KG1 (cell line): Measurements from ENCODE around the gene OR2B2.

Experiments used
- DNase-seq: peaks from one replicate; lab custom pipeline; 2025; lab: John Stamatoyannopoulos, UW

The OR2B2 gene

GRCh38 chr6:27893059-27893835, 18.9 kb downstream of the OR2B2 start:
- DNase-seq, result peak; percentile 94

- no peak for DNase-seq
These were observed 19.5 kb downstream of the OR2B2 start for GRCh38 chr6:27892649-27893058.

DNA sequence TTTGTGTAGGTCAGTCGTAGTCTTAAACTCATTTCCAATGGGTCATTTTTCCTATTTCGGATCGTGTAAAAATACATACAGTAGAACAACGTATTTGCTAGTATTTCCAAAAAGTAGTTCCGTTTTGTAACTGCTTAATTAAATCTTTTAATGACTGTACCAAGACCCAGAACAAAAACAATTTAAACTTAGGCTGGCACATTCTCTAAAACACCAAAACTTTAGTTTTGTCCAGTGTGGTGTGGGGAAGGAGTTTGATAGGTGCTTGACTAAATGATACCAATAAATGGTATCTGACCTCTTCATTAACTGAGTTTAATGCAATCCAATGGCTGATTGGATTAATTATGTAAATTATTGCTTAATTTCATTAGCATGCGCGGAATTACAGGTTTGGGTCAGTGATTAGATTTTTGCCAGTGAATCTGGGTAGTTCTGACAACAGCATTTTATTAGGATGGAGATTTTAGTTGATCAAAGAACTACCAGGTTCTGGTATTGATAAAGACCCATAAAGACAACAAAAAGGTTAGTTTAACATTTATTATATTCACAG, 20.8 kb downstream of the OR2B2 start:
- DNase-seq, result no peak

DNA sequence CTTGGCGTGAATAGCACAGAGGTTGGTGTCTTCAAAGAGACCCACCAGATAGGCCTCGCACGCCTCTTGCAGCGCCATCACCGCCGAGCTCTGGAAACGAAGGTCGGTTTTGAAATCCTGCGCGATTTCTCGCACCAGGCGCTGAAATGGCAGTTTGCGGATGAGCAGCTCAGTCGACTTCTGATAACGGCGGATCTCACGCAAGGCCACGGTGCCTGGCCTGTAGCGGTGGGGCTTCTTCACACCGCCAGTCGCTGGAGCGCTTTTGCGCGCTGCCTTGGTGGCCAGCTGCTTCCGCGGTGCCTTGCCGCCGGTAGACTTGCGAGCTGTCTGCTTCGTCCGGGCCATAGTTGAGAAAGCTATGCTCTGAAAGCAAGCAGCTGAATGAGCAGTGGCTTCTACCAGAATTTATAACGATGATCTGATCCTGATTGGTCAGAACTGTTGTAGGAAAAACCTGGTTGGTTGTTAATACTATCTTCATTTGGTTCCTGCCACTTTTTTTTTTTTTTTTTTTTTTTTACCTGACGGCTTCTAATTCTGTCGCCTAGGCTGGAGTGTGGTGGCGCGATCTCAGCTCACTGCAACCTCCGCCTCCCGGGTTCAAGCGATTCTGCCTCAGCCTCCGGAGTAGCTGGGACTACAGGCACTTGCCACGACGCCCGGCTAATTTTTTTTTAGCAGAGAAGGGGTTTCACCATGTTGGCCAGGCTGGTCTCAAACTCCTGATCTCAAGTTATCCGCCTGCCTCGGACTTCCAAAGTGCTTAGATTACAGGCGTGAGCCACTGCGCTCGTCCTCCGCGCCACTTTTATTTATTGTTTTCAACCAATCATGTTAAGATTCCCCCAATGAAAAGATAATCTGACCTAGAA, 21.5 kb downstream of the OR2B2 start:
- no peak for DNase-seq

GRCh38 chr6:27889628-27890444, 22.4 kb downstream of the OR2B2 start:
- DNase-seq, result no peak

- no peak for DNase-seq
These were observed 22.9 kb downstream of the OR2B2 start for GRCh38 chr6:27889275-27889627.

GRCh38 chr6:27888566-27888965, 23.6 kb downstream of the OR2B2 start:
- DNase-seq, result no peak

DNA sequence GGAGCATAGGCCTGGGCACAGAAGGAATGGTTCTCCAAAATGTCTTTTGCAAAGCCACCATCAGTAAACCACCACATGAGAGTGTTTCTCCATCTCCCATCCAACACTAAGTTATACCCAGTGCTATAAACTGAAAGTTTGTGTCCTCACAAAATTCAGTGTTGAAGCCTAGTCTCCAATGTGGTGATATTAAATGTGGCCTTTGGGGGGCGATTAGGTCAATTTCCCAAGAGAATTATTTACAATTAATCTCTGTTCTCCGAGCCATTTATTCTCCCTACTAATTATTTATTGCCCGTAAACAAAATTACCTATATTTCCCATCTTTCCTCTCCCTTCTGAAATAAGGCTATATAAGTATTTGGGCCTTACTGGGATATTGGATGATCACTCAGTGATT, 26.1 kb downstream of the OR2B2 start:
- no peak for DNase-seq

GRCh38 chr6:27883136-27883535, 29.1 kb downstream of the OR2B2 start:
- no peak for DNase-seq

DNA sequence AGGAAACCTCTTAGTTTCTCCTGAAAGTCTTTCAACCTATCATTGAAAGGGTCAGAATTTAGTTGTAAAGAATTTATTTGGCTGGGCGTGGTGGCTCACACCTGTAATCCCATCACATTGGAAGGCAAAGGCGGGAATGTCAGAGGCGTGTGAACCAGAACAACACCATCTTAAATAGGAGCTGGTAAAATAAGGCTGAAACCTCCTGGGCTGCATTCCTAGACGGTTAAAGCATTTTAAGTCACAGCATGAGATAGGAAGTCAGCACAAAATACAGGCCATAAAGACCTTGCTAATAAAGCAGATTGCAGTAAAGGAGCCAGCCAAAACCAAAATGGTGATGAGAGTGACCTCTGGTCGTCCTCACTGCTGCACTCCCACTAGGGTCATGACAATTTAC, 29.6 kb downstream of the OR2B2 start:
- DNase-seq, result no peak

DNA sequence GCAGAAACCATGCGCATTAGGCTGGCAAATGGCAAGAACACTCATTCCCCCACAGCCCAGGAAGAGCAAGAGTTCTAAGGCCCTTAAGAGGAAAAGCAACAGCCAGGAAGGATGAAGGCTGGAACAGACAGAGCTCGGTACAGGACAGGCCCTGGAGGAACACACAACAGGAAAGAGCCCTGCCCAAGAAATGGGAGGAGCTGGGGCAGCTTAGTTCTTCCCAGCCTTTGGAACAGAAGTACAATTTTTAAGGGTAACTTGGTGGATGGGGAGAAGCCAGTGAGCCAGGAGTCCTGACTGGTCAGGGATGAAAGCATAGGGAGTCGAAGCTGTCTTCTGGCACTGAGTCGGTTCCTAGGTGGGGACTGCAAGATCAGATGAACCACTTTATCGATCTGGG, 32.4 kb downstream of the OR2B2 start:
- DNase-seq, result no peak

DNA sequence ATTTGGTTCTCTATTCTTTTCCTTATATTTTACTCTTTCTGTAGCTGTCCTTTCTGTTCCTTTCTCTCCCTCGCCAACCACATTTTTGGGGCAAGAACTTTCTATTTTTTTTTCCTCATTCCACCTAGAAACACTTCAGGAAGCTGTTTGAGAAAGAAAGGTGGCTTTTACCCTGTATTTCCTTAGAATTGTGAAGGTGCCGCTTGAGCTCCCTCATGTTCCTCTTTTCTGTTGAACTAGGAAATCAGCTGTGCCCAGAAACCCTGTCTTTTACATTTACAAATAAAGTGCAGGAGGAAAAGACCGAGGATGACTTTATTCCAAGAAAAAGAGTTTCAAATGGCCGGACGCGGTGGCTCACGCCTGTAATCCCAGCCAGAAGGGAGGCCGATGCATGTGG, 38.2 kb downstream of the OR2B2 start:
- no peak for DNase-seq

DNA sequence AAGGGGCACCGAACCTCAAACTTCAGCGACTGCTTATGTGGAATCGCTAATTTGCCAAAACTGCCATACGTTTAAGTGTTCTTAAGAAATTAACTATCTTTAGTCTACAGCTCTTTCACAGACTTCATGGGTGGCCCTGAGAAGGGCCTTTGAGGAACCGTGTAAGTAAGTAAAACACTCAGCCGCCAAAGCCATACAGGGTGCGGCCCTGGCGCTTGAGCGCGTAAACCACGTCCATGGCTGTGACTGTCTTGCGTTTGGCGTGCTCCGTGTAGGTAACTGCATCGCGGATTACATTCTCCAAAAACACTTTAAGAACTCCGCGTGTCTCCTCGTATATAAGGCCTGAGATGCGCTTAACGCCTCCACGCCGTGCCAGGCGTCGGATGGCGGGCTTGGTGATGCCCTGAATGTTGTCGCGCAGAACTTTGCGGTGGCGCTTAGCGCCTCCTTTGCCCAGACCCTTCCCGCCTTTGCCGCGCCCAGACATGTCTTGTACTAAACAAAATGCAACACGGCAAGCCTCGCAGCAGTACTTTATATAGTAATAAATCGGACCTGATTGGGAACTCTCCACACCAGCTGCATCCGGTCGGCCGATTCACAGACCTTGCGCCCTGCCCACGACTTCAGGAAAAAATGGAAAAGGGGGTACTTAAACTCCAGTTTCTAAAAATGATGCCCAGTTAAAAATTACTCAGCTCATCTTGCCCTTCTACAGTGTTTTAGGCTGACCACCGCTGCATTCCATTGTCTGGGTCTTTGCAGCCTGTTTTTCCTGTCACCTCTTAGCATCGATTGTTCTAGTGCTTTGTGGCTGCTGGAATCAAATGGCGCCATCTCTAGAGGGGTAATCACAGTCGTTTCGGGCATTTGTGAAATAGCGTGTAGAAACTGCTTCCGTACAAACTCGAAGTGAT, 38.9 kb downstream of the OR2B2 start:
- peak; percentile 95 for DNase-seq

DNA sequence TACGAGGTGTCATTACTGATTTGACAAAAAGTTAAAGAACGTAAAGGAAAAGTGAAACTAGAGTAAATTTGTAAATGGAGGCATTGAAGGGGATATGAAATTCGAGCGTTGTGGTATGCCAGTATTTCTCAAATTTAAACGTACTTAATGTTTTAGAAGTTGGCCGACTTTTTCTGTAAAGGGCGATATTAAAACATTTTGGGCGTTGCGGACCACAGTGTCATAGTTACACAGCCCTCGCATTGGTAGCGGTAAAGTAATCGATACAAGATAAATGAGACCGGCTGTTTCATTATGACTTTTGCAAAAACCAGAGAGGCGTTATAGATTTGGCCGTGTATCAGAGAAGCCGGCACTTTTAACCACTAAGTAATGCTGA, 39.6 kb downstream of the OR2B2 start:
- peak; percentile 73 for DNase-seq

DNA sequence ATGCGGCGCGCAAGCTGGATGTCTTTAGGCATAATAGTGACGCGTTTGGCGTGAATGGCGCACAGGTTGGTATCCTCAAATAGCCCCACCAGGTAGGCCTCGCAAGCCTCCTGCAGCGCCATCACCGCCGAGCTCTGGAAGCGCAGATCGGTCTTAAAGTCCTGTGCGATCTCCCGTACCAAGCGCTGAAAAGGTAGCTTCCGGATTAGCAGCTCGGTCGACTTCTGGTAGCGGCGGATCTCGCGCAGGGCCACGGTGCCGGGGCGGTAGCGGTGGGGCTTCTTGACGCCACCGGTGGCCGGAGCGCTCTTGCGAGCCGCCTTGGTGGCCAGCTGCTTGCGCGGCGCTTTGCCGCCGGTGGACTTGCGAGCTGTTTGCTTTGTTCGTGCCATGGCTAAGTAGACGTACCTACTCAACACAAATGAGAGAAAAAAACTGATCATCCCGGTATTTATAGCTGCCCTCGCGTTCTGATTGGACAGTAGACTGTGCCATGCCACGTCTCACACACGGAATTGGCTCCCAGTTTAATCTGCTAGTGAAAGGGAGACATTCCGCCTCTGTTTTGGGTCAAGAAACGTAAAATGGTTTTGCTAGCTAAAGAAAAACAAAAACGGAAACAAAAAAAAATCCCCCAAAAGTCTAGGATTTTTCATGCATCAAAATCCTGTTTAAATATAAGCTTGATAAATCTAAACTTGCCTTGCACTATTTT, 40.1 kb downstream of the OR2B2 start:
- peak; percentile 94 for DNase-seq

DNA sequence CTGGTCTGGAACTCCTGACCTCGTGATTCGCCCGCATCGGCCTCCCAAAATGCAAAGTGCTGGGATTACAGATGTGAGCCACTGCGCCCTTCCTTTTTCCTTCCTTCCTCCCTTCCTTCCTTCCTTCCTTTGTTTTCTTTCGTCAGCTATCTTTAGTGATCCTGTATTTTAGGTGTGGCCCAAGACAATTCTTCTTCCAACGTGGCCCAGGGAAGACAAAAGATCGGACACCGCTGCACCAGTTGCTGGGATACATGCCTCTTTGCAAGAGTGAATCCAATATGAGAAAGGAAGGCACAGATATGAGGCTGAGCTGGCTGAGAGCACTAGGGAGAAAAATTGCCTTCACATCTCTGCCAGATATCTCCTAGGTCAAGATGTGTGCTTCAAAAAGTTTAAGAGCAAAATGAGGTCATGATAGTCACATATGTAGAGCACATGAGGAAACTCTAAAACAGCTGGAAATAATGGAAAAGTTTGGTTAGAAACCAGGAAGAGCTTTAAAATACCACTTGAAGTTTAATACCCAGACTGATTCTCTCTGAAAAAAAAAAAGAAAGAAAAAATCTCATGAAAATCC, 41.8 kb downstream of the OR2B2 start:
- no peak for DNase-seq

GRCh38 chr6:27868311-27868710, 43.9 kb downstream of the OR2B2 start:
- no peak for DNase-seq

DNA sequence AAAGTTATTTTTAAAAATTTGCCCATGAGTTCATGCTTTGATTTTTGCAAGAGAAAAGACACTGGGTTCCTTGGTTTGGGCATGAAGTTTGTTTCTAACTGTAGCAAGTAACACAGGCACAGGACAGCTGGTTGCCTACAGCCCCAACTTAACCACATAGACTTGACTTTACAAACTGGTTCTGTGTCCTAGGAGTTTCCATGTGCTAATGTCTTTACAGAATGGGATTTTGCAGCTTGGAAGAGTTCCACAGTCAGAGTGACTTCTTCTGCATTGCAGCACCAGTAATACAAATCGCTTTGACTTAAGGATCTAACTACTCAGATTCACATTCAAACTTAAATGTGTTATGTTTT, 44.3 kb downstream of the OR2B2 start:
- DNase-seq, result no peak

- peak; percentile 83 for DNase-seq
These were observed 44.9 kb downstream of the OR2B2 start for GRCh38 chr6:27867051-27867944.
